ENCODE results near the gene MTHFD1L.

Gene MTHFD1L

GRCh38 chr6:150925590-150925928 is 60.1 kb downstream of the MTHFD1L start:
- Histone ChIP-seq H3K4me3 (ENCODE audit: low read depth, low read length) (no peak overlapping the region), H3K27me3 (ENCODE audit: insufficient read depth, low read depth, severe bottlenecking) (no peaks in the 10 kb centered on the region), H3K9me3 (ENCODE audit: severe bottlenecking) (no peaks in the 10 kb centered on the region), H3K36me3 (peaks cover 23% of the 10 kb centered on the region), H3K27ac (no peak overlapping the region)
- no peak for DNase-seq
- TF ChIP-seq CTCF (IDR thresholded peaks at IDR 0.05; ENCODE audit: low read depth, low read length), result no peak

- no peak for DNase-seq
Observed at GRCh38 chr6:150925976-150926375, 60.5 kb downstream of the MTHFD1L start.

GRCh38 chr6:150928882-150929281 is 63.4 kb downstream of the MTHFD1L start:
- DNase-seq, result no peak
- no peaks in the 10 kb centered on the region for H3K9me3 ChIP-seq (ENCODE audit: severe bottlenecking)
- no peak overlapping the region for H3K27ac ChIP-seq
- H3K36me3 ChIP-seq, result peaks cover 7% of the 10 kb centered on the region
- no peak overlapping the region for H3K4me3 ChIP-seq (ENCODE audit: low read depth, low read length)
- no peaks in the 10 kb centered on the region for H3K27me3 ChIP-seq (ENCODE audit: insufficient read depth, low read depth, severe bottlenecking)
- TF ChIP-seq CTCF (IDR thresholded peaks at IDR 0.05; ENCODE audit: low read depth, low read length), result peak; percentile 47

More at GRCh38 chr6:150925976-150926375, 60.5 kb downstream of the MTHFD1L start:
- Histone ChIP-seq H3K36me3 (peaks cover 23% of the 10 kb centered on the region), H3K27me3 (ENCODE audit: insufficient read depth, low read depth, severe bottlenecking) (no peaks in the 10 kb centered on the region), H3K4me3 (ENCODE audit: low read depth, low read length) (no peak overlapping the region), H3K9me3 (ENCODE audit: severe bottlenecking) (no peaks in the 10 kb centered on the region), H3K27ac (no peak overlapping the region)
- no peak for TF ChIP-seq CTCF (IDR thresholded peaks at IDR 0.05; ENCODE audit: low read depth, low read length)

DNA sequence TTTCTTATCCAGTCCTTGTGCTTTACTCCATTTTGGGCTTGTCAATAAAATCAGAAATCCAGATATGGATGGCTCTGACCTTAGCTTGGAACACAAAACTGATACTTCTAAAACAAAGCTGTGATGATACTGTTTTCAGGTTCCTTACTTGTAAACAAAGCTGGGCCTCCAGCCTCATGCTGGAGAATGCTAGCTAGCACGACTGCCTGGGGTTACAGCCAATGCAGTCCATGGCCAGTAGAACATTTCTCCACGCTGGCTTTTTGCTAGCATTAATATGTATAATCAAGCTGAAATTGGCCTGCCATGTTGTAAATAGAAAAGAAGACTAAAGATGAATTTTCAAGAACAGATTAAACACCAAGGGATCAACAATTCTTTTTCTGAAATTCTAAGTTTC is 63.9 kb downstream of the MTHFD1L start:
- no peaks in the 10 kb centered on the region for H3K9me3 ChIP-seq (ENCODE audit: severe bottlenecking)
- no peak for DNase-seq
- no peaks in the 10 kb centered on the region for H3K27me3 ChIP-seq (ENCODE audit: insufficient read depth, low read depth, severe bottlenecking)
- H3K36me3 ChIP-seq, result peaks cover 7% of the 10 kb centered on the region
- no peak overlapping the region for H3K27ac ChIP-seq
- no peak overlapping the region for H3K4me3 ChIP-seq (ENCODE audit: low read depth, low read length)
- no peak for TF ChIP-seq CTCF (IDR thresholded peaks at IDR 0.05; ENCODE audit: low read depth, low read length)

DNA sequence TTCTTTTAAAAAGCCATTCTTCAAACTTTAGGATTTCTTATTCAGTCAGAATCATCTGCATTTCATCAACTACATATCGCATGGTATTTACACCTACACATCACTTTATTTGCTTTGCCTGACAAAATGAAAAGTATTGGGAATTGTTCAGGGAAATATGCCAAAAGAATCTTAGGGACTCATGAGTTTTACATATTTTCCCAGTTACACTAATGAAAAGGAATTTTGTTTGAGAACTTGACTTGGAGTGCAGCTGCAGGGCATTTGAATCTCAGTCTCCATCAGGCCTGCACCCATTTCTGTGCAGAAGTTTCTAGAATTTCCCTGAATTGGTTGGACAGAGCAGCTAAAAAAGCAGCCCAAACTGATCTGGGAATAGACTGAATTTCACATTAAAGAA is 65.3 kb downstream of the MTHFD1L start:
- no peak overlapping the region for H3K4me3 ChIP-seq (ENCODE audit: low read depth, low read length)
- H3K27ac ChIP-seq, result no peak overlapping the region
- no peaks in the 10 kb centered on the region for H3K27me3 ChIP-seq (ENCODE audit: insufficient read depth, low read depth, severe bottlenecking)
- peaks cover 7% of the 10 kb centered on the region for H3K36me3 ChIP-seq
- TF ChIP-seq CTCF (IDR thresholded peaks at IDR 0.05; ENCODE audit: low read depth, low read length), result no peak
- no peaks in the 10 kb centered on the region for H3K9me3 ChIP-seq (ENCODE audit: severe bottlenecking)
- DNase-seq, result no peak

DNA sequence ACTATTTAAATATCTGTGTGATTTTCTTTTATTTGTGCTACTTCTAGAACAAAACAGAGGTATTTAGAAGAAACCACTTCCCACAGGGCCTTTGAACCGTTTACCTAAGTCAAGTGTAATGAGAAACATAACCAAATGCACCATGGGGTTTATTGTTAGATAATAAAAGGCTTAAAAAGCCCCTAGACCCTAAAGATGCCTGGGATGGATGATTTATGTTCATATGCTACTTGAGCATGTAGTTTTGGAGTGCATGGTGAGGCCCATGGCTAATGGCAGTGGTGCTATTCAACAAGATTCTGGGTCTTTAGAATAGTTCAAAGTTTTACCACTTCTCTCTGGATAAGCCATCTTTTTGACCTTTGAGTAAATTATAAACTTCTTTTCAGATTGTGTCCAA is 65.9 kb downstream of the MTHFD1L start:
- no peak for DNase-seq
- Histone ChIP-seq H3K27me3 (ENCODE audit: insufficient read depth, low read depth, severe bottlenecking) (no peaks in the 10 kb centered on the region), H3K4me3 (ENCODE audit: low read depth, low read length) (no peak overlapping the region), H3K27ac (no peak overlapping the region), H3K36me3 (peaks cover 1% of the 10 kb centered on the region), H3K9me3 (ENCODE audit: severe bottlenecking) (no peaks in the 10 kb centered on the region)
- no peak for TF ChIP-seq CTCF (IDR thresholded peaks at IDR 0.05; ENCODE audit: low read depth, low read length)

Measured in WERI-Rb-1 (cell line).